ENCODE data around the gene YTHDC1.
"Not testable (repeated sequence)": the region's sequence is repeated elsewhere in the genome, so short reads cannot be mapped to it uniquely, and the experiment has no call there.

The YTHDC1 gene

DNA sequence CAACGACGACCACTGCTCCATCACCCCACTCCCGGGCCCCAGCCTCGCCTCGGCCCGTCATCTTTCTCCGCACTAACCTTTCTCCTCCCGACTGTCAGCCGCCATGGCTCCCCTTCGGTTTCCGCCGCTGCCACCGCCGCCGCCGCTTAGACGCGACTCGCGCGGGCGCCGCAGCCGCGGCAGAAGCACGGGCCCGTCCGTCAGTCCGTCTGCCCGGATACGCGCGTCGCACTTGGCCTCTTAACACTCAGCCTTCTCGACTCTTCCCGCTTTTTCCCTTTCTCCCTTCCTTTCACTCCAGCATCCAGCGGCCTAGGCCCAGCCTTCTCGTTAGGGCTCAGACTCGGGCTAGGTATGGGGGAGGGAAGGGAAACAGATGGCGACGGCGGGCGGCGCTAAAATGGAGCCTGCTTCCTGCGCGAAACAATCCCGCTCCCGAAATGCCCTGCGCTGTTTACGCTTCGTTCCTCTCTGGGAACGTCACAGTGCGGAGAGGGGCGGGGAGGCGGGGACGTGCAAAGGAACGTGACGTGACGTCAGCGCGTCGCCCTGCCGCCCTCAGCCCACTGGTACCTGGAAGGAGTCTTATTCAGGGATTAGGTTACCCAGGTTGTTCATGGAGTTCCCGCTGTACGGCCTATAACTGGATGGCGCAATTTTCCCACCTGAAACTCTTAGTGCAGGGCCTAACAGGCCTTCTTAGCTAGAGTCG is at the start of gene YTHDC1:
YTHDC1 (minus strand) TSS at position 442 of the 712 bp plus-strand sequence; CDS start at position 105, 337 bp downstream.
- peak; percentile 97 for DNase-seq
- H3K4me3 ChIP-seq (ENCODE audit: low read depth, low read length) = peak within 1 kb of the TSS; percentile 74
- no peak for TF ChIP-seq CTCF (IDR thresholded peaks at IDR 0.05; ENCODE audit: low read depth, low read length)
- H3K27me3 ChIP-seq (ENCODE audit: insufficient read depth, low read depth, severe bottlenecking) = no peaks in the 10 kb centered on the region
- H3K27ac ChIP-seq = peak within 1 kb of the TSS; percentile 99
- H3K36me3 ChIP-seq = peaks cover 16% of the 10 kb centered on the region
- H3K9me3 ChIP-seq (ENCODE audit: severe bottlenecking) = no peaks in the 10 kb centered on the region

DNA sequence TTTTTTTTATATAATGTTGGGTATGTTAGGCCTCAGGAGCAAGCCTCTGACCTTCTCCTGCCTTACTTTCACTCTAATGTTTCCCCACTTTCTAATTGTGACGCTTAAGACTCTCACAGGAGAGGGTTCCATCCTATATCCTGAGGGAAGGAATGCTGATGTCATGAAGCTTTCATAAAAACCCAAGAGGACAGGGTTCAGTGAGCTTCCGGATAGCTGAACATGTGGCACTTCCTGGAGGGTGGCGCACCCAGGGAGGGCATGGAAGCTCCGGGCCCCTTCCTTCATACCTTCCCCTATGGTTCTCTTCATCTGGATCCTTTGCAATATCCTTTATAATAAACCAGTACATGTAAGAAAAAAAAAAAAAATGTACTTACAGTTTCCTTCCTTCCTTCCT is 49.4 kb upstream of the YTHDC1 start:
- DNase-seq = no peak
- Histone ChIP-seq H3K27me3 (ENCODE audit: insufficient read depth, low read depth, severe bottlenecking) (no peaks in the 10 kb centered on the region), H3K27ac (no peak overlapping the region), H3K9me3 (ENCODE audit: severe bottlenecking) (no peaks in the 10 kb centered on the region), H3K36me3 (no peaks in the 10 kb centered on the region), H3K4me3 (ENCODE audit: low read depth, low read length) (no peak overlapping the region)
- TF ChIP-seq CTCF (IDR thresholded peaks at IDR 0.05; ENCODE audit: low read depth, low read length) = no peak

DNA sequence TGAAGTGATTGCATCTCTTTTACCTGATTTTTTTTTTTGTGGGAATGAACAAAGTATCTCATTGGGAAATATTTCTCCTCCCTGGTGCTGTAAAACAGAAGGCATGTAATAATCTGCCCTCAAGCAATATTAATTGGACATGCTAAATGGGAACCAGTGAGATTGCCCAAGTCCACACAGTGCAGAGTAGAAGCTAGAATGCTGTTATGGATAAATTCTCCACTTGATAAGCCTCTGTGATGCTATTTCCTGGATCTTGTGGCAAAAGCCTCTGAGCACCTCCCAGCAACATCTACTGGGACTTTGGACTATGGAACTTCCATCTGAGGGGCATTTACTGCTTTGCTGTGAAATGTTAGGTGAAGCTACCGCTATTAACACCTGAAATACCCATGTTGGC is 46.9 kb upstream of the YTHDC1 start:
- no peak for TF ChIP-seq CTCF (IDR thresholded peaks at IDR 0.05; ENCODE audit: low read depth, low read length)
- H3K36me3 ChIP-seq = no peaks in the 10 kb centered on the region
- no peak overlapping the region for H3K4me3 ChIP-seq (ENCODE audit: low read depth, low read length)
- H3K27ac ChIP-seq = no peak overlapping the region
- H3K9me3 ChIP-seq (ENCODE audit: severe bottlenecking) = no peaks in the 10 kb centered on the region
- H3K27me3 ChIP-seq (ENCODE audit: insufficient read depth, low read depth, severe bottlenecking) = no peaks in the 10 kb centered on the region
- no peak for DNase-seq

DNA sequence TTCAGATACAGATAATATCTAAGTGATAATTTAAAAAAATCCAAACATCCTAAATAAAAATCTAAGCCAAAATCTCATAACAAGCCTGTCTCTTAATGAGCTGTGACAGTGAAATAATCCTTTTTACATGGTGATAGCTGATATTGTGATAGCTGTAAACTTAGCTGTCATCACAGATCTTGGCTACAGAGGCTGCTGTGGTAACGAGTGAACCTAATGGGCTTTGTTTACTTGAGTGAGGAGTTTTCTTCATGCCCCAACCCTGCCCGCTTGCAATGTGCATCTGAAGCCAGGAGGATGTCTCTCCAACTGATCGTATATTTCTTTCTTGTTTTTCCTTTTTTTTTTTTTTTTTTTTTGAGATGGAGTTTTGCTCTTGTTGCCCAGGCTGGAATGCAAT is 41.5 kb upstream of the YTHDC1 start:
- Histone ChIP-seq H3K27me3 (ENCODE audit: insufficient read depth, low read depth, severe bottlenecking) (no peaks in the 10 kb centered on the region), H3K4me3 (ENCODE audit: low read depth, low read length) (no peak overlapping the region), H3K27ac (no peak overlapping the region), H3K36me3 (no peaks in the 10 kb centered on the region), H3K9me3 (ENCODE audit: severe bottlenecking) (no peaks in the 10 kb centered on the region)
- no peak for TF ChIP-seq CTCF (IDR thresholded peaks at IDR 0.05; ENCODE audit: low read depth, low read length)
- no peak for DNase-seq

GRCh38 chr4:68390205-68390935 is 40.5 kb upstream of the YTHDC1 start:
- H3K27me3 ChIP-seq (ENCODE audit: insufficient read depth, low read depth, severe bottlenecking) = no peaks in the 10 kb centered on the region
- no peak overlapping the region for H3K27ac ChIP-seq
- H3K9me3 ChIP-seq (ENCODE audit: severe bottlenecking) = no peaks in the 10 kb centered on the region
- no peak for TF ChIP-seq CTCF (IDR thresholded peaks at IDR 0.05; ENCODE audit: low read depth, low read length)
- H3K4me3 ChIP-seq (ENCODE audit: low read depth, low read length) = no peak overlapping the region
- no peak for DNase-seq
- H3K36me3 ChIP-seq = no peaks in the 10 kb centered on the region

- DNase-seq; H3K36me3 ChIP-seq; H3K27ac ChIP-seq; H3K9me3 ChIP-seq (ENCODE audit: severe bottlenecking); H3K27me3 ChIP-seq (ENCODE audit: insufficient read depth, low read depth, severe bottlenecking); H3K4me3 ChIP-seq (ENCODE audit: low read depth, low read length): not testable (repeated sequence)
Measured at GRCh38 chr4:68389386-68389913, 39.6 kb upstream of the YTHDC1 start.
